GM12864 (cell line): Measurements from ENCODE around the gene SESN3.

Experiments
- DNase-seq: peaks from one replicate; pipeline ENCODE4 v3.0.0-alpha.2; 2011; ENCODE audit warnings: low read depth
- H3K4me3 ChIP-seq: 2 replicates; pipeline ENCODE4 v1.5.1; 2011; ENCODE audit warnings: mild to moderate bottlenecking, low read depth, low read length, control low read depth
- CTCF ChIP-seq: IDR thresholded peaks from 2 replicates; pipeline ENCODE4 v1.5.1; 2011; ENCODE audit warnings: low read depth, mild to moderate bottlenecking, moderate library complexity, low read length, control low read depth, inconsistent platforms; ENCODE audit errors: missing control alignments

SESN3 gene

GRCh38 chr11:95248666-95249467, 17.9 kb upstream of the SESN3 start:
- DNase-seq, result peak; percentile 49
- no peak for TF ChIP-seq CTCF
- peak overlapping the region; percentile 32 for H3K4me3 ChIP-seq

DNA sequence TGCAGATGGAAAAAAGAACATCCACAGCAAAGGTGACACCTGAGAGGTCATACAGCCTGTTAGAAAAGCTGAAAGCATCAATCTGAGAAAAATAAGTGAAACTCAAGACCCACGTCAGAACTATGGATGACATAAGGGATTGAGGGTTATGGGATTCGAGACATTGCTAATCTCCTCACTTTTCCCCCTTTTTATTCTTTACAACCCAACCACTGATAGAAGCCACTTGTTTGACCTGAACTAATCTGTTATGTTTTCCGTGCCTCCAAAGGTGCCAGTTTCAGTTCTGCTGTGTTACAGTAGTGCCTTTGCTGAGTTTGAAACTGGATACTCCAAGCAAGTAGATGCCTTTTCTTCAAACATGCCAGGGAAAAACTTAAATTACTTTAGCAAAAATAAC, 16.9 kb upstream of the SESN3 start:
- no peak for TF ChIP-seq CTCF
- H3K4me3 ChIP-seq, result no peak overlapping the region
- DNase-seq, result no peak

- DNase-seq, result no peak
- TF ChIP-seq CTCF, result no peak
- no peak overlapping the region for H3K4me3 ChIP-seq
These were observed 16.2 kb upstream of the SESN3 start for GRCh38 chr11:95247127-95247684.

DNA sequence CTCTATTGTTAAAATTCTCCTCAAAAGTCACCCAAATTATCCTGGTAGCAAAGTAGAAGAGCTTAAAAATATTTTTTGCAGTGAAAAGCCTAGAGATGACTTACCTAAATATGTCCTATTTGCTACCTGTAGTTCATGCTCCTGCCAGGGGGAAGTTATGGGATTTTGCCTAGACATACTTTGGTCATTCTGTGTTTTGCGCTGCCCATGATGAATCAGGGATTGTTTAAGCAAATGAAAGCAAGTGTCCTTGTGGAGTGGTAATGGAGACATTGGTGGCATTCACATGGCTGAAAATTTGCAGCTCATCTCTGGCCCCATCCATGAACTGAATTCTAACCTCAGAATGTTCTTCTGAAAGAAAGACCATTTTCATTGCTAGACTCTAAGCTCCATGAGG, 14.6 kb upstream of the SESN3 start:
- no peak for DNase-seq
- no peak overlapping the region for H3K4me3 ChIP-seq
- no peak for TF ChIP-seq CTCF

DNA sequence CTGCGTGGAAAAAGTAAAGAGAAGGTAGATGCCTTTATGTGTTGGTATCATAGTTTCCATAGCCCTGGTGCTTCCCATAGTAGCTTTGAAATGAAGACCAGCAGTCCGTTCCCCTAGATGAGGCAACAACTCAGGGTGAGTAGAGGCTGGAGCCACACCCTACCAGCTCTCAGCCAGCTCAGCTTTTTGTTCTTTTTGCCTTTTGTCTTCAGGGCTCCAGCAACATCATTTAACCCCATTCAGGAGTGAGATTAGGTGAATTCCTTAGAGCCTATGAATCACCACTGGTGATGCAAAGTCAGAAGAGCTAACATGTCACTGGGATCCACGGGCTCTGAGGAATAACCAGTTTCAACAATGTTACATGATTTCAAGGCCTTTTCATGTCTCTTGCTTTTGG, 14.0 kb upstream of the SESN3 start:
- TF ChIP-seq CTCF, result no peak
- no peak overlapping the region for H3K4me3 ChIP-seq
- DNase-seq, result no peak

DNA sequence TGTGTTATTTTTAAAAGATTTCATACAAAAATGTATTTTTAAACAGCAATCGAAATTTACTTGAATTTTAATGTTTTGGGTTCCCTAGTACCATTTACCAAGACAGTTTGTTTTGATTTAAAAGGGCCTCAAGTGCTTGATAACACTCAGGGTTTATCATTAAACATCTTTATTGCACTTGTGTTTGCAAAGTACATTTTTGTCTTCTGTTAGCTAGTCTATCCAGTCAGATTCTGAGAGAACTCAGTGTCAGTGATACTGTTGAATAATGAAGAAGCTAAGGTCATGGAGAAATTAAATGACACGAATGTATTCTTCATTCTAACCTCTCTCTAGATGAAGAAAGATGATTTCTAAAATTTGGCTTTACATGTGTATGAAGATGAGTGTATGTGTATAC, 12.7 kb upstream of the SESN3 start:
- no peak for TF ChIP-seq CTCF
- H3K4me3 ChIP-seq, result no peak overlapping the region
- no peak for DNase-seq
